HepG2 (cell line): Measurements from ENCODE around the gene PPP1R7. TPM values are rescaled to one million over a fixed set of nuclear protein-coding genes. Genes with fewer than 3 reads are reported as not detected.

ENCODE experiments used
- ATAC-seq: fragments of 200-7000 bp; cut with Tn5 transposase; 3 replicates; pipeline ENCODE4 v1.9.1; 2020; ENCODE audit warnings: mild to moderate bottlenecking, moderate library complexity
- BruUV-seq: library from RNA; stranded (reverse); fragments of 400-500 nt; replicated peaks from 2 replicates; lab custom pipeline; 2021; lab: Mats Ljungman, UMichigan
- CTCF ChIA-PET: fragments of 300-600 bp; formaldehyde crosslinking; extraction: SDS; loops from one replicate; lab custom pipeline; 2021; ENCODE audit warnings: low total read pairs, inconsistent platforms, low intra/inter-chr PET ratio; lab: Yijun Ruan, JAX
- POLR2A ChIA-PET: fragments of 350-600 bp; sonication (Branson Sonifier 250); formaldehyde crosslinking; loops from one replicate; lab custom pipeline; 2020; ENCODE audit warnings: antibody characterized with exemption, inconsistent platforms; lab: Yijun Ruan, JAX
- DNase-seq: peaks from one replicate; pipeline ENCODE4 v3.0.0-alpha.2; 2015; ENCODE audit warnings: low spot score
- FAIRE-seq: peaks from 3 replicates; lab custom pipeline; 2011; peaks lifted over from hg19 to GRCh38; lab: Jason Lieb, UNC
- H2AFZ ChIP-seq: one replicate; pipeline ENCODE4 v1.6.1; 2011; ENCODE audit warnings: low read length, inconsistent platforms
- H3K27ac ChIP-seq: fragments of 300-600 bp; 3 replicates; pipeline ENCODE4 v1.8.0; 2011; ENCODE audit warnings: mixed run types, mild to moderate bottlenecking, mixed read lengths, low read length, inconsistent platforms; ENCODE audit not compliant: insufficient read depth; ENCODE audit errors: extremely low read length
- H3K27me3 ChIP-seq, 2 experiments: fragments of 200-600 bp in 1 of 2; 2 replicates in 1 of 2; 3 replicates in 1 of 2; pipeline versions ENCODE4 v1.6.0 to v1.8.0; 2011; ENCODE audit warnings: low read length in 2 of 2, mild to moderate bottlenecking in 2 of 2, moderate library complexity in 2 of 2, inconsistent platforms in 1 of 2; ENCODE audit not compliant: insufficient read depth in 2 of 2, control insufficient read depth in 1 of 2
- H3K36me3 ChIP-seq, 2 experiments: fragments of 200-600 bp in 1 of 2; replicated peaks in 1 of 2; 2 replicates in 1 of 2; 3 replicates in 1 of 2; pipeline versions ENCODE4 v1.5.1 to v1.8.0; 2011; ENCODE audit warnings: low read length in 2 of 2, inconsistent platforms in 1 of 2; ENCODE audit not compliant: insufficient read depth in 2 of 2, control insufficient read depth in 1 of 2
- H3K4me1 ChIP-seq: 2 replicates; pipeline ENCODE4 v1.5.1; 2012; ENCODE audit warnings: low read length, inconsistent platforms; ENCODE audit not compliant: insufficient read depth
- H3K4me2 ChIP-seq: 2 replicates; pipeline ENCODE4 v1.6.0; 2011; ENCODE audit warnings: low read depth, low read length, inconsistent platforms
- H3K4me3 ChIP-seq, 3 experiments: fragments of 200-600 bp in 1 of 3; sonication (generic), shearing (Covaris generic) in 1 of 3; replicated peaks in 1 of 3; 2 replicates each; pipeline ENCODE4 v1.5.1; 2011 to 2016; ENCODE audit warnings: low read length in 3 of 3, inconsistent platforms in 2 of 3, low read depth in 2 of 3, mild to moderate bottlenecking in 2 of 3, control low read depth in 1 of 3, mixed read lengths in 1 of 3; ENCODE audit not compliant: insufficient read depth in 1 of 3
- H3K79me2 ChIP-seq: one replicate; pipeline ENCODE4 v1.6.1; 2011; ENCODE audit warnings: low read length, inconsistent platforms; ENCODE audit not compliant: insufficient read depth
- H3K9ac ChIP-seq: 2 replicates; pipeline ENCODE4 v1.6.0; 2011; ENCODE audit warnings: mild to moderate bottlenecking, low read depth, low read length, inconsistent platforms; ENCODE audit not compliant: insufficient read depth
- H3K9me3 ChIP-seq: 2 replicates; pipeline ENCODE4 v1.5.1; 2012; ENCODE audit warnings: mild to moderate bottlenecking, low read length
- H4K20me1 ChIP-seq: 2 replicates; pipeline ENCODE4 v1.6.0; 2011; ENCODE audit warnings: inconsistent platforms, mild to moderate bottlenecking, low read length, moderate library complexity; ENCODE audit not compliant: insufficient read depth
- ATF7 ChIP-seq, 2 experiments: fragments of 450-650 bp in 1 of 2; sonication (generic) in 1 of 2; formaldehyde crosslinking in 1 of 2; IDR thresholded peaks; 2 replicates each; pipeline versions ENCODE4 v1.4.0 to v1.6.1; 2016 to 2020; ENCODE audit warnings: antibody characterized with exemption in 1 of 2, mild to moderate bottlenecking in 1 of 2, missing genetic modification reagents in 1 of 2
- NFKBIZ ChIP-seq: IDR thresholded peaks from 2 replicates; pipeline ENCODE4 v1.6.1; 2018; ENCODE audit warnings: missing genetic modification reagents, missing compliant biosample characterization
- THAP11 ChIP-seq: IDR thresholded peaks from 2 replicates; pipeline ENCODE4 v1.6.1; 2016; ENCODE audit warnings: missing biosample characterization, missing genetic modification reagents
- ZNF281 ChIP-seq: sonication (generic); formaldehyde crosslinking; IDR thresholded peaks from 2 replicates; pipeline ENCODE4 v1.4.0; 2020; ENCODE audit warnings: missing genetic modification reagents, borderline replicate concordance
- ZNF7 ChIP-seq: IDR thresholded peaks from 2 replicates; pipeline ENCODE4 v1.6.1; 2016; ENCODE audit warnings: missing biosample characterization, missing genetic modification reagents
- WGBS: methylation state at CpG from one replicate; pipeline ENCODE4 v1.1.6; 2017; ENCODE audit warnings: low lambda C conversion rate; 5-methylcytosine and 5-hydroxymethylcytosine counted together
- in situ Hi-C: cut with HindIII; loops from 2 replicates; pipeline ENCODE4 v1.10.0; 2017; ENCODE audit warnings: low pct_unique_long_range_greater_than_20kb; ENCODE audit not compliant: extremely low pct_ligation_motif_present
- intact Hi-C: fragments of 100-400 bp; cut with micrococcal nuclease; formaldehyde crosslinking; loops from one replicate; pipeline ENCODE4 v1.10.0; 2022; ENCODE audit not compliant: unreplicated experiment
- polyA plus RNA-seq, 8 experiments: library from polyadenylated mRNA; depleted of rRNA in 3 of 8; stranded (reverse) in 7 of 8; unstranded in 1 of 8; fragments of >200 nt; fragmentation: Illumina TruSeq in 4 of 8; extraction: Trizol in 4 of 8; gene quantifications; 2 replicates each; pipeline versions ENCODE4 v1.2.1 to v1.2.3, GENCODE V29; 2011 to 2016; ENCODE audit warnings: low read depth in 4 of 8, missing spikeins in 1 of 8, mixed read lengths in 1 of 8; ENCODE audit not compliant: insufficient read depth in 1 of 8
- total RNA-seq, 5 experiments: library from RNA; depleted of rRNA; stranded (reverse); fragments of >200 nt; fragmentation: Illumina TruSeq; extraction: Trizol; gene quantifications; 2 replicates each; pipeline ENCODE4 v1.2.3, GENCODE V29; 2016; ENCODE audit warnings: low read depth in 1 of 5

The PPP1R7 gene
- total and polyA plus RNA-seq, 2 of the 13 experiments (the other 11 are each of a cell fraction or from before 2014, with no cell fraction given), result 33.3 to 67.9 TPM

DNA sequence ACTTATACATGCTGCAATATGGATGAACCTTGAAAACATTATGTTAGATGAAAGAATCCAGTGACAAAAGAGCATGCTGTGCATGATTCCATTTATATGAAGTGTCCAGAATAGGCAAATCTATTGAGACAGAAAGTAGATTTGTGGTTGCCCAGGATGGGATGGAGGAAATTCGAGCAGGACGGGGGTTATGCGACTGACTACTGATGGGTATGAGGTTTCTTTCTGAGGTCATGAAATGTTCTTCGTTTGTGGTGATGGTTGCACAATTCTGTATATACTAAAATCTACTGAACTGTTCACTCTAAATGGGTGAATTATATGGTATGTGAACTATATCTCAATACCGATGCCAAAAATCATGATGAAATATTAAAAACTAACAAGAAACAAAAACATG lies 29.3 kb upstream of the PPP1R7 start:
- H3K4me2 ChIP-seq, result no peak overlapping the region
- H3K9me3 ChIP-seq, result no peaks in the 10 kb centered on the region
- no peak overlapping the region for H2AFZ ChIP-seq
- ATAC-seq (no peak), DNase-seq (no peak), FAIRE-seq (peak; percentile 18)
- TF ChIP-seq ZNF281 (CRISPR knock-in tag), result no peak
- TF ChIP-seq NFKBIZ (CRISPR knock-in tag), result no peak
- TF ChIP-seq ZNF7 (CRISPR knock-in tag), result no peak
- TF ChIP-seq ATF7 (IDR thresholded peaks at IDR 0.05), result peak; percentile 72; the same call in 1 of the 2 replicates
- no peak for TF ChIP-seq ATF7 (CRISPR knock-in tag; IDR thresholded peaks at IDR 0.05)
- TF ChIP-seq THAP11 (CRISPR knock-in tag), result no peak
- in situ Hi-C loops, result no loop called here
- no TSS peak for BruUV-seq
- no peaks in the 10 kb centered on the region for H3K4me1 ChIP-seq
- no peaks in the 10 kb centered on the region for H3K79me2 ChIP-seq
- ChIA-PET CTCF (no interaction called here), POLR2A (no interaction called here)
- H3K27me3 ChIP-seq, result no peaks in the 10 kb centered on the region
- no peak overlapping the region for H3K27ac ChIP-seq
- intact Hi-C loops, result no loop called here
- 90% methylated on average over 5 of the region's 5 CpGs for WGBS
- H3K4me3 ChIP-seq, result no peak overlapping the region
- H4K20me1 ChIP-seq, result no peaks in the 10 kb centered on the region
- no peak overlapping the region for H3K9ac ChIP-seq
- peaks cover 14 to 23% of the 10 kb centered on the region in 2 experiments; a peak in 4 of 5 replicates for H3K36me3 ChIP-seq
